Measurements from ENCODE around the gene TSPAN5. TPM values are rescaled to one million over a fixed set of nuclear protein-coding genes. Genes with fewer than 3 reads are reported as not detected.

The TSPAN5 gene
- total RNA-seq, 2 donors from 2014 or later = 1.8 to 2.0 TPM

GRCh38 chr4:98434816-98435215 lies 223.6 kb downstream of the TSPAN5 start:
- H3K9me3 ChIP-seq = no peaks in the 10 kb centered on the region
- no peaks in the 10 kb centered on the region for H3K4me1 ChIP-seq
- intact Hi-C loops (cut with DNase I) = no loop called here
- no peak overlapping the region for H3K27ac ChIP-seq
- DNase-seq = no peak
- WGBS, 2 donors = 96 to 97% methylated on average over 6 of the region's 6 CpGs
- peaks cover 2 to 5% of the 10 kb centered on the region in 2 donors for H3K36me3 ChIP-seq (replicated peaks in 1 of 2; ENCODE audit: insufficient read depth in 1 of 2, low read depth in 2 of 2)
- no peak for TF ChIP-seq POLR2A (IDR thresholded peaks at IDR 0.05)
- TF ChIP-seq, protein P1, sequence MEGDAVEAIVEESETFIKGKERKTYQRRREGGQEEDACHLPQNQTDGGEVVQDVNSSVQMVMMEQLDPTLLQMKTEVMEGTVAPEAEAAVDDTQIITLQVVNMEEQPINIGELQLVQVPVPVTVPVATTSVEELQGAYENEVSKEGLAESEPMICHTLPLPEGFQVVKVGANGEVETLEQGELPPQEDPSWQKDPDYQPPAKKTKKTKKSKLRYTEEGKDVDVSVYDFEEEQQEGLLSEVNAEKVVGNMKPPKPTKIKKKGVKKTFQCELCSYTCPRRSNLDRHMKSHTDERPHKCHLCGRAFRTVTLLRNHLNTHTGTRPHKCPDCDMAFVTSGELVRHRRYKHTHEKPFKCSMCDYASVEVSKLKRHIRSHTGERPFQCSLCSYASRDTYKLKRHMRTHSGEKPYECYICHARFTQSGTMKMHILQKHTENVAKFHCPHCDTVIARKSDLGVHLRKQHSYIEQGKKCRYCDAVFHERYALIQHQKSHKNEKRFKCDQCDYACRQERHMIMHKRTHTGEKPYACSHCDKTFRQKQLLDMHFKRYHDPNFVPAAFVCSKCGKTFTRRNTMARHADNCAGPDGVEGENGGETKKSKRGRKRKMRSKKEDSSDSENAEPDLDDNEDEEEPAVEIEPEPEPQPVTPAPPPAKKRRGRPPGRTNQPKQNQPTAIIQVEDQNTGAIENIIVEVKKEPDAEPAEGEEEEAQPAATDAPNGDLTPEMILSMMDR (IDR thresholded peaks at IDR 0.05) = no peak
- no peak overlapping the region for H3K4me3 ChIP-seq
- ATAC-seq = no peak
- H3K27me3 ChIP-seq = no peaks in the 10 kb centered on the region

GRCh38 chr4:98433691-98434090 lies 224.7 kb downstream of the TSPAN5 start:
- Histone ChIP-seq H3K36me3 (replicated peaks in 1 of 2; ENCODE audit: insufficient read depth in 1 of 2, low read depth in 2 of 2) (peaks cover 2 to 5% of the 10 kb centered on the region in 2 donors), H3K27me3 (no peaks in the 10 kb centered on the region), H3K27ac (no peak overlapping the region), H3K4me1 (no peaks in the 10 kb centered on the region), H3K9me3 (no peaks in the 10 kb centered on the region), H3K4me3 (no peak overlapping the region)
- TF ChIP-seq, protein P1 (IDR thresholded peaks at IDR 0.05) = no peak
- no peak for ATAC-seq
- intact Hi-C loops (cut with DNase I) = no loop called here
- DNase-seq = no peak
- WGBS, 2 donors = 91 to 94% methylated on average over 1 of the region's 1 CpG

DNA sequence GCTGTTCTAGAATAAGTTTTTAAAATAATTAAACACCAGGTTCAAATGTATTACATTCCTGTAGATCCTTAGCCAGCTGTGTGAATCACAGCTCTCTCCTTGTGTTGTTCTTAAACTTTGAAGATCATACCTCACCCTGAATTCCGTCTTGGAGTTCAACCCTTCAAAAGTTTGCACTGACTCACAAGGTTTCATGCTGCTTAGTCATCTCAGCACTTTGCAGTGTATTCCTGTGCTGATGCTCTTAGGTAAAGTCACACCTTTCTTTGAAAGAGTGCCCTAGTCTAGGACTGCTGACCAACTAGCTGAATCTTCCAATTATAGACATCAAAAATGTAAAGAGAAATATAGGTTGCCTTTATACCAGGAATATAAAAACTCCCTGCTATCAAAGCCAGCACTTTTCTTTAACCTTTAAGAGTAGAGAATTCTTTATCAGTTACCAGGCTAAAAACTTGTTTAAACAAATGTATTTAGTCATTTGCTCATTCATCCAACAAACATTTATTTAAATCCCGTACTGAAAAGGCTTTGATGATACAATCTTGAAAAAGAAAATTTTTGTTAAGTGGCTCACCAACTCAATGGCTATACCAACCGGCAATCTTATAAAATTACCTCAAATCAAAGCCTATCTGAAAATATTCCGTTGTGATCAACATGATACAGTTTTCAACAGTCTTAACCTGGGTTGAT lies 227.6 kb downstream of the TSPAN5 start:
- ATAC-seq (no peak), DNase-seq (no peak)
- H3K9me3 ChIP-seq = no peaks in the 10 kb centered on the region
- no peaks in the 10 kb centered on the region for H3K27me3 ChIP-seq
- no peak overlapping the region for H3K27ac ChIP-seq
- TF ChIP-seq POLR2A (IDR thresholded peaks at IDR 0.05) = no peak
- TF ChIP-seq, protein P1 (IDR thresholded peaks at IDR 0.05) = no peak
- no peaks in the 10 kb centered on the region for H3K4me1 ChIP-seq
- H3K36me3 ChIP-seq (replicated peaks in 1 of 2; ENCODE audit: insufficient read depth in 1 of 2, low read depth in 2 of 2) = peaks cover 2 to 5% of the 10 kb centered on the region in 2 donors
- no peak overlapping the region for H3K4me3 ChIP-seq
- intact Hi-C loops (cut with DNase I) = no loop called here
- WGBS, 2 donors = 87 to 91% methylated on average over 4 of the region's 4 CpGs

DNA sequence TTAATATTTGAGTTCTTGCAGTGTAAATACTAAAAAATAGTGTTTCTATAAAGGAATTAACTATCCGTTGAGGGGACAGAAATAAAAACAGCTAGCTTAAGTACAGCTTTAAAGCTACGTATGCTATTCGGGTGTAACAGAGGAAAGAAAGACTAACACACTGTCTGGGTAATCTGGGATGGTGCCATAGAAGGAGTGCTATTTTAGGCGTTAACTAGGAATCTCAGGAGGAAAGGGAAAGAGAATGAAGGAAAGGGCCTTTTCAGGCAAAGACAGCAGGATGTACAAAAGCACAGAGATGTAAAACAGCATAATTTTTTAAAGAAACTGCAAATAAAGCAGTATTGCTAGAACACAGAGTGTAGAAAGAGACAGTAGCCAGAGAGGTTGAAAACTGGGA lies 235.4 kb downstream of the TSPAN5 start:
- no peak overlapping the region for H3K27ac ChIP-seq
- TF ChIP-seq, protein P1 (IDR thresholded peaks at IDR 0.05) = no peak
- TF ChIP-seq POLR2A (IDR thresholded peaks at IDR 0.05) = no peak
- WGBS, 2 donors = 94 to 95% methylated on average over 4 of the region's 4 CpGs
- no peaks in the 10 kb centered on the region for H3K4me1 ChIP-seq
- no peaks in the 10 kb centered on the region for H3K27me3 ChIP-seq
- no peaks in the 10 kb centered on the region for H3K9me3 ChIP-seq
- intact Hi-C loops (cut with DNase I) = no loop called here
- no peak overlapping the region for H3K4me3 ChIP-seq
- H3K36me3 ChIP-seq (replicated peaks in 1 of 2; ENCODE audit: insufficient read depth in 1 of 2, low read depth in 2 of 2) = peaks cover 0 to 5% of the 10 kb centered on the region in 2 donors
- ATAC-seq = no peak
- DNase-seq = no peak

GRCh38 chr4:98421111-98421510 lies 237.3 kb downstream of the TSPAN5 start:
- Histone ChIP-seq H3K4me1 (no peaks in the 10 kb centered on the region), H3K9me3 (no peaks in the 10 kb centered on the region), H3K36me3 (replicated peaks in 1 of 2; ENCODE audit: insufficient read depth in 1 of 2, low read depth in 2 of 2) (peaks cover 0 to 5% of the 10 kb centered on the region in 2 donors), H3K27me3 (no peaks in the 10 kb centered on the region), H3K4me3 (no peak overlapping the region), H3K27ac (no peak overlapping the region)
- intact Hi-C loops (cut with DNase I) = no loop called here
- TF ChIP-seq, protein P1 (IDR thresholded peaks at IDR 0.05) = no peak
- no peak for TF ChIP-seq POLR2A (IDR thresholded peaks at IDR 0.05)
- DNase-seq (no peak), ATAC-seq (no peak)
- WGBS, 2 donors = 95% methylated on average over 5 of the region's 5 CpGs
